Activated naive CD8-positive, alpha-beta T cell treated with anti-CD3 and anti-CD28 coated beads, Interleukin-2, amount 50 U/mL, for 16 hours (primary cell): Measurements from ENCODE around the gene ATP1A4.

Experiments
- DNase-seq: peaks from one replicate; pipeline ENCODE4 v3.0.0-alpha.2; 2020; ENCODE audit warnings: low read depth, low spot score

ATP1A4 gene

DNA sequence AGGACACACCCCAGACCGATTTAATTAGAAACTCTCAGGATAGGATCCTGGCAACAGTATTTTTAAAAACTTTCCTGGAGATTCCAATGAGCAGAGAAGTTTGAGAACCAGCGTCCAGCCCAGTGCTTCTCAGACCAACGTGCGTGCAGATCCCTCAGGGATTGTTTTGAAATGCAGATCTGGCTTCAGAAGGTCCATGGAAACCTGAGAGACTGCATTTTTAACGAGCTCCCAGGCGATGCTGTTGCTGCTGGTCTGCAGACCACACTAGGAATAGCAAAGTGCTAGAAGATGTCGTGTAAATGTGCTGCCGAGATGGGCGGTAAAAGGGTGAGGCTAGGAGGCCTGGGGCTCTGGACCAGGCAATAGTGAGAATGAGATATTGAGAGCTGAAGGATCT, 20.6 kb downstream of the ATP1A4 start:
- DNase-seq, result no peak

DNA sequence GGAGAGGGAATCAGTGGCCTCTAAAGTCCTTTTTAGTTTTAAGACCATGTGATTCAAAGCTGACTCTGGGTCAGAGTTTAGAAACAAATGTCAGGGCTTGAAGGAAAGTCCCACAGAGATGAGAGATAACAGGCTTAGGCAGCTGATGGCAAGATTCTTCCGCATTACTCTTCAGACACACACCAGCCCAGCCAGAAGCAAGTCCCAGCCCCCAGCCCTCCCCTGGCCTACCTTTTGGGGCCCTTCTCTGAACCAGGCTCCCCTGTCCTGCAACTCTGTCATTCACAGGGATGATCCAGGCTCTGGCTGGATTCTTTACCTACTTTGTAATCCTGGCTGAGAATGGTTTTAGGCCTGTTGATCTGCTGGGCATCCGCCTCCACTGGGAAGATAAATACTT, 25.8 kb downstream of the ATP1A4 start:
- no peak for DNase-seq

DNA sequence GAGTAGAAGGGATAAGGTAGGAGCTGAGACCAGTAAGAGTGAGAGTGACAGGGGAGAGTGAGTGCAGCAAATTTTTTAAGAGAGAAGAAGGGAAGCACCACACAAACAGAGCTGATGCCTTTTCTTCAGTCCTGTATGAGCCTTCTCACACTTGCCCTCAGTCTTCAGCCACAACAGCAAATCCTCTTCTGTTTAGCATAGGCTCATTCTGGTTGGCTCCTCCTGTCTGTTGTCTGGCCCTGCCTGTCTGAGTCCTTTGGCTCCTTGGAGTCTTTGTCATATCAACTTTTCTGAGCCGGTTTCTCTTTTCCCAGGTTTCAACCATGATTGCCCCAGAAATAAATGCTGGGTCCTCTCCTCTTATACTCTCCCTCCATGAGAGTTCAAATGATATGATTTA, 26.3 kb downstream of the ATP1A4 start:
- DNase-seq, result no peak

DNA sequence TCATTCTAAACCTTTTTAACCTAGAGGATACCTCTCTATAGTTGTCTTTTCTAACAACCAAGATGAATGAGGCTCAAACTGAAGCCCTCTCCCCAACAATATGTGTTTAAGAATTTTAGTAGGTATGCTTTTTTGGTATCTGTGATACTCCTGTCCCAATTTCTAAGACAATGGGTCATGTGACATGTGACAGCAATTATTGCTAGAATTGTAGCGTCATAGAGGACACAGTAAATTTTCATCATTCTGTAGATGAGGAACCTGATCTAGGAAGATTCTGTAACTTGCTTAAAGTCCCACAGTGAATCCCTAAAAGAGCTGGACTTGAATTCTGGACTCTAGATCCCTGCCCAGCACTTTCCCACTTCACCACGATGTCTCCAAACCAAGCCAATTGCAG, 27.3 kb downstream of the ATP1A4 start:
- no peak for DNase-seq

DNA sequence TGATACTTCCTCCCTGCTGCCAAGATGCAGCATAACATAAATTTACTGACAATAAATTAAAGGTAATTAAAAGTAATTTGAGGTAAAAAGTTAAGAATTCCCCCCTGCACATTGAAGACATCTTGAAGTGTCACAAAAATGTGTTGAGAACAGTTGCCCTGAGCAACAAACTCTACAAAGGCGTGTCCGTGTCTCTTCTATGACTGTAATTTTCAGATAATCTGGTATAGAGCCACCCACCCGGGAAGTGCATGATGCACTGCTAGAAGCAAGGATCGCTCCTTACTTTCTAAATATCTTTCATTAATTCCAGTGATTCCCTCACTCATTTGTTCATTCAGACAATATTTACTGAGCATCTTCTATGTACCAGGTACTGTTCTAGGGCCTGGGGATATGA, 27.9 kb downstream of the ATP1A4 start:
- DNase-seq, result no peak

DNA sequence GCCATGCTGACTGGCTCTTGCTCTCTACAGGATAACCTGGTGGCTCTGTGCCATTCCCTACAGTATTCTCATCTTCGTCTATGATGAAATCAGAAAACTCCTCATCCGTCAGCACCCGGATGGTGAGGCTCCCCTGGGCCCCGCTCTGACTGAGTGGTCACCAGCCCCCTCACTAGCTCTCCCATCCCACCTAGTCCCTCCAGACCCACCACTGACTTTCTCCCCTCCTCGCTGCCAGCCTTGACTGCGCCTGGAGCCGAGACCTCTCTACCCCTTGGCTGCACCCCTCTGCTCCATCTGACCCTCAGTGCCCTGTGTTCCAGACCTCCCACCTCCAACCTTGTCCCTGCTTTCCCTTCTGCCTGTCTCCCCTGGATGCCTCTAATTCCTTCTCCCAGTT, 34.8 kb downstream of the ATP1A4 start:
- DNase-seq, result no peak

DNA sequence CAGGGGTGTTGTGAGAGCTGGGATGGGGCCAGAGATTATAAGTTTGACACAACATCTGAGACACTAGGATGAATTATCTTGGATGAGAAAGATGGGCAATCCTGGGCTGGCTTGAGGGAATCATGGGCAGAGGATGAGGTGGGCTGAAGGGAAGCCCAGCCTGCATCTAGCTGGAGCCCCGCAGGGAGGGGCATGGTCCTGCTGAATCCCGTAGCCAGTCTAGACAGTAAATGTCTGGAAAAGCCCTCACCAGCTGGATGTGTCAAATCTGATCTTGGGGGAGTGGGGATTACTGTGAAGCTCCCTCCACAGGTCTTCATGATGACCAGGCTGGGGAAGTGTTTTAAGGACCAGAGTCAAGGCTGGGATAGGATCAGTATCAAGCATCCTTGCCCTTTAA, 35.3 kb downstream of the ATP1A4 start:
- DNase-seq, result no peak

DNA sequence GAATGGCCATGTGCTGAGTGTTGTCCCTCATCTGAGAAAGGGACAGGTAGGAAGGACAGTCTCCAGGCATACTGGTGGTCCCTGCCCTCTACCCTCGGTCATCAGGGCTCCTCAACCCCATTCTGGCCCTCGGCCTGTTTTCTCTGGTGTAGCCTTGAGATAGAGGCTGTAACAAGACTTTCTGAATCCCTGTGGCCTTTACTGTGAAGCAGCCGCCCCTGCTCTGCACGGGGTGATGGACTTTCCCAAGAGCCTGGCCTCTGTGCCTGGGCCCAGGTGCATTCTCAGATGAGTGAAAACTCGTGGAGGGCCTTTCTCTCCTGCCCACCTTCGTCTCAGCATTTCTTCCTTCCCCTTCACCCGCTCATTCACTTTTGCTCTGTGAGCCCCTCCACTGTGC, 36.0 kb downstream of the ATP1A4 start:
- no peak for DNase-seq

DNA sequence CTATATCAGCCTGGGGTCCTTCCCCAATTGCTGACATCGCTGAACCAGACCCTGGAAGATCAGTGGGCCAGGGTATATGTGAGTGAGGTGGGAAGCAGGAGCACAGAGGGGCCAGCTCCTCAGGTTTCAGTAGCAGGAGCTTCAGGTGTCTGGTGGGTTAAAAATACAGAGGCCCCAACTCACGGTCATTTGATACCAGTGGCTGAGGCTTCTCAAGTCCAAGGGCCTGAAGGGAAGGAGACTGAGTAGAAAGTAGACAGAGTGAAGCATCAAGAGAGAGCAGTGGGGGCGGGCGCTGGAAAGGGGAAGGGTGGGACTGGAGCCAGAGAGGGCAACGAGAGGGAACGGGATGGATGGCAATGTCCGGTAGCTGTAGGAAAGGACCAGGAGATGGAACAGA, 36.9 kb downstream of the ATP1A4 start:
- DNase-seq, result no peak

DNA sequence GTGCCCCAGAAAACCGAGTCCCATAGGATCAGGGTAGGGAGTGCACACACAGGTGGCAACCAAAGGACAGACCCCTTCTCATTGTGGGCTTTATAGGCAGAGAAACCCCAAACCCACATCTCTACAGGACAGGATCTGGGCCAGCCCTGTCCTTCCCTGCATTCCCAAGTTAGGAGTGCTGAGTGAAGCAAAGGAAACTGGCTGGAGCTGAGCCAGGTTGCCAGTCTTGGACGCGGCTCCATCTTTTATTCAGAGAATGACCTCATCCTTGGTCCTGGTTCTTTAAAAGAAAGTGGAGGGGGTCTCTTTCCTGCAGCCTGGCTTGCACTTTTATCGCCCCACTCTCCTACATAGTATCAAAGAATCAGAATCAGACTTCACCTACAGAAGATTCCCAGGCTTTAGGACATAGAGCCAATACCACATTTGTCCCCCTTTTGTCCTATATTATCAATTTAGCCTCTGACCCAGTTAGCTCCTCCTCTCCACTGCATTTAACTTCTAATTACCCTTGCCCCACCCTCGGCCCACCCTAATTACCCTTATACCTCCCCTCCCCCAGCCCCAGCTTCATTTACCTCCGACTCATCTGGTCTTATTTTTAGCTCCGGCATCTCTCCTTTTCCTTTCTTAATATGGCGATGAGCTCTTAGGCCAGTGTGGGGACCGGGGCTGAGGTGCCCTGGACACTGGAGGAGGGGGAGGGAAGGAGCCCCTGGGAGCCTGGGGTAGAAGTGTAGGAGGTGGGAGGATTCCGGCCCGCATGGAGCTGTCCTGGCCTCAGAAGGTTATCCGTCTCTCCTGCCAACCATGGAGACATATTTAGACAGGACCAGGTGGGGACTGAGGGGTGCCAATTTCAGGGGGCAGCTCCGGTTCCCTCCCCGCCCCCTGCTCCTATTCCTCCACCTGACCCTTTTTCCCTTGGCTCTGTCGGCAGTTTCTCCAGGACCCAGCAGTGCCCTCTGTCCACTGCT, 38.5 kb downstream of the ATP1A4 start, which contains the start of gene CASQ1:
Gene CASQ1, plus strand, starts transcription at position 927 of the 977 bp plus-strand sequence. CDS start 177 bp downstream, outside the sequence.
- DNase-seq, result no peak

DNA sequence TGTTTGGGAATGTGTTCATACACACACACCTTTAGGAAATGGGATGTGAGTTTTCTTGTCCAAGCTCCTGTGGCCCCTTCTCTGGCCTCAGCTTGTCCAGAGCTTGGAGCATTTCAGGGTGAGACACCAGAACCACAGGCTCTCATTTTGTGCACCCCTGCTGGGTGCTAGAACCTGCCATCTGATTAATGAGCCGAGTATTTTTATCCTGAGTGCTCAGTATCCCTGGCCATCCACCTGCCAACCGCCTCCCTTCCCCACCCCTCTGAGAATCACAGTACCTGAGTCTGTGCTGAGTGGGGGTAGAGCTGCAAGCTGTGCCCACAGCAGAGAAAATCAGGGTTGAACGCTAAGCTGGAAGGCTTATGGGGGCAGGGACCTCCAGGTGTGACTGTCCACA, 40.4 kb downstream of the ATP1A4 start:
- DNase-seq, result no peak

DNA sequence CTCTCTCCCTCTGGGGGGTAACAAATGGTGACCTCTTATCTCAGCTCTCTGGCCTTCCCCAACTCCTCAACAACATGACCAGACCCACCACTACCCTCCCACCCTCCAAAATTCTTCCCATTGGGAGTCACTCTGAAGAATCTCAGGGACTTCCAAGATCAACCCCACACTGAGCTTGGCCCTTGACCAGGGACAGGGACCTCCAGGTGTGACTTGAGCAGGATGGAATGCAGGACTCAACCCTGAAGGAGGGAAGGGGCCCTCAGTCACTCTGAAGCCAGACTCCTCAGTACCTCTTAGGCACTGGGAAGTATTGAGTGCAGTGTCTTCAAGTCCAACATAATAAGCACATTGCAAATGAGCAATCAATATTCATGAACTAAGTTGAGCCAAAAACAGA, 40.8 kb downstream of the ATP1A4 start:
- DNase-seq, result no peak

DNA sequence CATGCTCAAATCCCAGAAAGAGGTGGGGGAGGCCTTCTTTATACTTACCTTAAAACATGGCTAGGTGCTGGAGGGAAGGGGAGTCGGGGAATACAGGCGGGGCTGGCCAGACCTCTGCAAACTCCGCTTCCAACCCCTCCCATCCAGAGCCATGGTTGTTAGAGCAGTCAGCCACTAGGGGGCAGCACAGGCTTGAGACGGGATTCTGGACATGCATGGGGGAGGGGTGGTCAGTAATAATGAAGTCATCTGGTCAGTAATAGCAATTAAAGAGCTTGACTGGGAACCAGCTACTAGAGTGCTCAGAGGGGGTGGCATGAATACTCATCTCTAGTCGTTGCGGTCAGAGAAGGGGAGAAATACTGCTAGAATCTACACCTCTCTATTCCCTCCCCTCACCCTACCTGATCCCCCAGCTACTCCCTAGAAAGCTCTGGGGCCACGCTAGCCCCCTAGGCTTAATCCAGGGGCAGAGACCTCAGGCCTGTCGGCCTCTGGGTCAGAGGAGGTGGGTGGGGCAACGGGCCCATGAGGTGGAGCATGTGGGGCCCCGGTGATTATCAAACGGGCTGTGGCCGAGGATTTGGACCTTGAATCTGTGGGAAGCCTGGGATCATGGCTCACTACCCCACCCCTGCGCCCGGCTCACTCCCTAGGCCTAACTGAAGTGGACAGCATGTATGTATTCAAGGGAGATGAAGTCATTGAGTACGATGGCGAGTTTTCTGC, 41.9 kb downstream of the ATP1A4 start:
- DNase-seq, result peak; percentile 62

DNA sequence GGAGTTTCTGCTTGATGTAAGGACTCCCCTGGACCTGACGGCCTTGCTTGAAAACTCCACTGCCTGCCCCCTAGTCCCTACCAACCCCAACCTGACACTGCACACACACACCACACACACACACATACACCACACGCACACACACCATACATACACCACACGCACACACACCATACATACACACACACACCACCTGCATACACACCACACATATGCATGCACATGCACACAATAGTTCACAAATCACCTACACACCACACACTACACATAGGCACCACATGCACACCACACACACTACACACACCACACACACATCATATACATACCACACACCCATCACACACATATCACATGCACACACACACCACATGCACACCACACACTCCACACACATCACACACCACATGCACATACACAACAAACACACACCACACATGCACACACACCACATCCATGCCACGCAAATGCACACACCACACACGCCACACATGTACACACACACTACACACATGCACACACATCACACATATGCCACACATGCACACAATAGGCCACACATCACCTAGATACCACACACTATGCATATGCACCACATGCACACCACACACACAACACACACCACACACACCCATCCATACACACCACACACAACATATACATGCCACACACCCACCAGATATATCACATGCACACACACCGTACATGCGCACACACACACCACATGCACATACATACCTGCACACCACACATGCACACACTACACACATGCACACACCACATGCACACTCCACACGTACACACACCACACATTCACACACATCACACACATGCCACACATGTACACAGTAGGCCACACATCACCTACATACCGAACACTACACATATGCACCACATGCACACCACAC, 42.7 kb downstream of the ATP1A4 start:
- no peak for DNase-seq

DNA sequence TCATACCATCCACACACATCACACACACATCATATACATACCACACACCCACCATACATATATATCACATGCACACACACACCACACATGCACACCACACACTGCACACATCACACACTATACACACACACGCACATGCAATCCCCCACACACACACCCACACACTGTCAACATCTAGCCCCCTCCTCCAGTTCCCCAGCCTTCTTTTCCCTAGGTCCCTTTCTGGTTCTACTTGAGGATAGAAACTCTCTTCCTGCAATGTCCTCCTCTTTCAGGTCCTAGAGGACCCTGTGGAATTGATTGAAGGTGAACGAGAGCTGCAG, 43.3 kb downstream of the ATP1A4 start:
- no peak for DNase-seq

DNA sequence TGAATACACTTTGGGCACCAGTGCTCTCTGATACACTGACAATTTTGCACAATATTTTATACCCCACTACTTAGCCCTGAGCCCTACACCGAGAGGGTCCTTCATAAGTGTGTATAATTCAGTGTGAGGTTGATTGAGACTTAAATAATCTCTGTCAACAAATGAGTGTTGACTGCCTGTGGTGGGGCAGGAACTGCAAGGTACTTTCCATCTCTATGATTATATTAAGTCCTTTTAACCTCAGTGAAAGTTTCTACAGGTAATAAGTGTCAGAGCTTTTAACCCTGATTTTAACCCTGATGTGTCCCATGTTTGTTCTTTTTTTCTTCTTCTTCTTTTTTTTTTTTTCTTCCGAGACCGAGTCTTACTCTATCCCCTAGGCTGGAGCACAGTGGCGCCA, 44.7 kb downstream of the ATP1A4 start:
- DNase-seq, result no peak

DNA sequence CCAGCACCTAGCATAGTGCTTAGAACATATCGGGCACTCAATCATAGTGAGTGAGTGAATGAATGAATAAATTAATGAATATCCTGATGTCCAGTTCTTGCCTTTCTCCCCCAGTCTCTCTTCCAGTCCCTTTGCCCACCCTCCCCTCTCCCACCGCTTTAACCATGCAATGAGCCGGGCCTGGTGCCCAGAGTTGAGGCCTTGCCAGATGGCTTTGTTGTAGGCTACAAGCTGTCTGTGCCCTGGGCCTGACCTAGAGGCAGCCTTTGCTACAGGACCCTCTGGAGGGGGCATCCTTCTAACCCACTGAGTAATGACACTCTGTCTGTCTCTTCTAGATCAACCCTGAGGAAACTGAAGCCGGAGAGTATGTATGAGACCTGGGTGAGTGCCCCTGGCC, 45.8 kb downstream of the ATP1A4 start:
- DNase-seq, result no peak

DNA sequence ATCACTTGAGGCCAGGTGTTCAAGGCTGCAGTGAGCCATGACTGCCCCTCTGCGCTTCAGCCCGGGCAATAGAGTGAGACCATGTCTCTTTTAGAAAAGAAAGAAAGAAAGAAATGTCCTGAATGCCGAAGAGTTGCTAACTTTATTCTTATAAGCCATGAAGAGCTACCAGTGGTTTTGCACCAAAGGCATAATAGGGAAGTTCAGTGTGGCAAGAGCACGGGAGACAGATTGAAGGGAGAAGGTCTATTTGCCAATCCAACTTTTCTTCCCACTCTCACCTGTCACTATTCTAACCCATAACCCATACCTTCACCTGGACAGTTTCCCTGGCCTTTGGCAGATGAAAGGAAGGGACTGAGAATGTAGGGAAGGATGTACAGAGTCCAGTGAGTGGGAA, 49.4 kb downstream of the ATP1A4 start:
- no peak for DNase-seq

DNA sequence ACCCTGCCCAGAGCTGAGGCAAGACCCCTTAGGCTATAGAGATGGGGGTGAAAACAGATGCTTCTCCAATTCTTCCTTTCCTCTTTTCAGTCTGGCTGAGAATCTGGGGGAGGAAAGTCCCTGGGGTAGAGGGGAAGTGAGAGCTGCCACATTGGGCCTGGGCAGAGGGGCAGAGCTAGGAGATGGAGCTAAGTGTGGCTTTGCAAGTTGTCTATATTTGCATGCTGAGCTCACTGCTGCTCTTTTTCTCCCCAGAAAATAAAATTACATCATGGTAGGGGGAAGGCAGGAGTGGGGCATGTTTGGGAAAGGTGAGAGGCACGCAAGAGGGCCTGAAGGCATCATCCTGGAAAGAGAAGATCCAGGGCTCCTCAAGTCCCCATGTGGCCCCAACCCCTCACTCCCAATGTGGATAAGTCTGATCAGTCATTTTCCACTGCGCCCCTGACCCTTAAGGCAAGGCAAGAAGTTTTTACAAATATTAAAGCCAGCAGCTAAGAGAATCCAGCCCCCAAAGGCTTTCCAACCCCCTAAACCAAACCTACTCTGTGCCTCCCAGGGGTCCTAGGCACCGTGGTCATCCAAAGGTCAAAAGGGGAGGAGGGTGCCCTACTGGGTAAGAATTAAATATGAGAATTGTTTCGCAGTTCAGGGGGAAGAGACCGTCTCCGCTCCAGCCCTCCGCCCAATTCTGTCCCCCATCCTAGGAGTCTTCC, 53.3 kb downstream of the ATP1A4 start:
- no peak for DNase-seq

DNA sequence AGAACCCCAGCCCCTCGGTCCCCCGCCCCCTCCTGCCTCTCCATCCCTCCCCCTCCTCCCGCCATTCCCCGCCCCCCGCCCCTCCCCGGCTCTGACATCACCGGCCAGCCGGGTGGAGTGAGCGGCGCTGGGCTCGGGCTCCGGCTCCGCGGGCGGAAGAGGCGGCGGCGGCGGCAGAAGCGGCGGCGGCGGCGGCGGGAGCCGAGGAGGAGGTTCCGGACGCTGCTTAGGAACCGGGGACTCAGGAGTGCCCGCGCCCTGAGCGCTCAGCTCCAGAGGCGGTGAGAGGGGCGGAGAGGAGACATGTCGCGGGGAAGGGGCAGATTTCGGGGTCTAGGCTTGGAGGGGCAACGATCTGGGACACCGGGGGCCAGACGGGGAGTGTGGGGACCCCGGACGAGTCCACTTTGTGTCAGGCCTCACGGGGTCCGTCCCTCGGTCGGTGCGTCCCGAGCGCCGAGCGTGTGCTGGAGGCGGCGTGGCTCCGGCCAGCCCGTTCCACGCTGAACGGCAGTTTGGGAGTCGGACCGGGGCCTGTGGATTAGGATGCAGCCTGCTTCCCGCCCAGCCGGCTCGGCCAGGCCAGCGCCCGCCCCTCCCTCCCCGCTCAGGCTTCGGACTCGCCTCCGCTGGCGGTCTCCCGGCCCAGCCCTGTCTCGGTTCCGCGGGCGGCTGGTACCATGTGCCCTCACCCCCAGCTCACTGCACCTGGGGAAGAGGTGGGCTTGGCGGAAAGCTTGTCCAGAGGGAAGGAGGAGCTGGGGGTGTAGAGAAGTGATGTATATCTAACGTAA, 54.0 kb downstream of the ATP1A4 start, which contains the start of gene PEA15:
Gene PEA15, plus strand, starts transcription at position 143 of the 794 bp plus-strand sequence. CDS start 6,161 bp downstream, outside the sequence.
- DNase-seq, result peak; percentile 36
